NOMO-1 treated with DMSO at 0.1 percent for 48 hours (cell line): ENCODE measurements around the gene UBE2D4.

Experiments used
- DNase-seq: peaks from one replicate; lab custom pipeline; 2025; ENCODE audit not compliant: unreplicated experiment; lab: John Stamatoyannopoulos, UW

The UBE2D4 gene

GRCh38 chr7:43906331-43907010, 19.8 kb upstream of the UBE2D4 start, which contains the start of gene URGCP:
TSS of gene URGCP (minus strand) at chr7:43906596. CDS start at chr7:43906575, 21 bp downstream.
- peak; percentile 28 for DNase-seq

GRCh38 chr7:43914795-43915194, 11.4 kb upstream of the UBE2D4 start:
- DNase-seq: no peak

DNA sequence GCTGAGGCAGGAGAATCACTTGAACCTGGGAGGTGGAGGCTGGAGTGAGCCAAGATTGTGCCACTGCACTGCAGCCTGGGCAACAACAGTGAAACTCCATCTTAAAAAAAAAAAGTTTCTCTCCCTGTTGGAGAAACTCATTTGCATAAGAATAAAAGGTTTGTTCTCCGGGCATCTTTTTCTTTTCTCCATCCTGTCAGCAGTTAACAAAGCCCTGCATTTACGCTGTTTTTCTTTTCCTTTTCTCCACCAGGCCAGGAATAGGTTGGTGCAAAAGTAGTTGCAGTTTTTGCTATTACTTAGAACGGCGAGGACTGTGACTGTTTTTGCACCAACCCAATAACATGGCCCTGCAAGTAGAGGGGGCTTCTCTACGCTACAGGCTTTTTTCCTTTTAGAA, 10.3 kb upstream of the UBE2D4 start:
- no peak for DNase-seq

DNA sequence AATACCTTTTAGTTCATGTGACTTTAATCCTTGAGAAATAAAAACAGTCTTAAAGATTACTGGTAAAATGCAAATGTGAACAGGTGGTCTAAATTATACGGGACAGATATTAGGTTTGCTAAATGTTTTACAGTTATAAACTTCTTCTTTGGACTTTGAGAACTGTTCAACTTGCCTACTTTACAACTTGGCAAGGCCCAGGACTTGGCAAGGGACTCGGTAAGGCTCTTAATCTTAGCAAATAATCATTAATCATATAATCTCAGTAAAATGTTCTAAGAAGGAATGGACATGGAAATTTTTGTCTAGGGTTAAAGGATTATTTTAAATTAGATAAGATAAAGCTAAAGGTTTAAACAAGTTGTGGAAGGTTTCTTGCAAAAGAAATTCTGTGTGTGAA, 4.8 kb upstream of the UBE2D4 start:
- no peak for DNase-seq

DNA sequence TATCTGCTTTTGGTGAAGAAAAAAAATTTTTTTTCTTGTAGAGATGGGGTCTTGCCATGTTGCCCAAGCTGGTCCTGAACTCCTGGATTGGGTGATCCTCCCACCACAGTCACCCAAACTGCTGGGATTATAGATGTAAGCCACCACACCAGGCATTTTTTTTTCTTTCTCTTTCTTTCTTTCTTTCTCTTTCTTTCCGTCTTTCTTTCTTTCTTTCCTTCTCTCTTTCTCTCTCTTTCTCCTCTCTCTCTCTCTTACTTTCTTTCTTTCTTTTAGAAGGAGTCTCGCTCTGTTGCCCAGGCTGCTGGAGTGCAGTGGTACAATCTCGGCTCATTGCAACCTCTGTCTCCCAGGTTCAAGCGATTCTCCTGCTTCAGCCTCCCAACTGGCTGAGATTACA, 3.5 kb upstream of the UBE2D4 start:
- DNase-seq: no peak

DNA sequence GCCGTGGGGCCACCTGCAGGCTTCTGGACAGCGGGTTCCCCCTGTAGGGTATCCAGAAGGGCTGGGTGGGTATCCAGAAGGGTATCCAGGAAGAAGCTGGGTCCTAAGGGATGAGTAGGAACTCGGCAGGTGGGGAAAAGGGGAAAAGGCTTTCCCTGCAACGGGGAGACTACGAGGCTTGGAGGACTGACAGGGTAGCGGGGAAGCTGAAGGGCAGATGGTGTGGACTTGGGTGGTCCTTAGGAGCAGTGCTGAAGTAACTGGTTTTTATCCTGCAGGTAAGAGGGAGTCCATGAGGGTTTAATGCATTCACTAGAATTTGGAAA, 525 bp downstream of the UBE2D4 start:
- DNase-seq: no peak

GRCh38 chr7:43927810-43928209, 1.6 kb downstream of the UBE2D4 start:
- DNase-seq: no peak

GRCh38 chr7:43929529-43930457, 3.6 kb downstream of the UBE2D4 start:
- no peak for DNase-seq

DNA sequence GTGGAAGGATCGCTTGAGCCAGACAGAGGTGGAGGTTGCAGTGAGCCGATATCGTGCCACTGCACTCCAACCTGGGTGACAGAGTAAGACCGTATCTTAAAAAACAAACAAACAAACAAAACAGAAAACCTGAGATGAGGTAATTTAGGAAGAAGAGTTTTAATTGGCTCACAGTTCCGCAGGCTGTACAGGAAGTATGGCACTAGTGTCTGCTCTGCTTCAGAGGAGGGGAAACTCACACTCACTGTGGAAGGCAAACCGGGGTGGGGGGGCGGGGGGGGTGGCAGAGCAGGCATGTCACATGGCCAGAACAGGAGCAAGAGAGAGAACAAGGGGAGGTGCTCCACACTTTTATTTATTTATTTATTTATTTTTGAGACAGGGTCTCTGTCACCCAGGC, 5.1 kb downstream of the UBE2D4 start:
- DNase-seq: no peak

- no peak for DNase-seq
Measured at GRCh38 chr7:43933902-43934560, 7.8 kb downstream of the UBE2D4 start.

- DNase-seq: no peak
Measured at GRCh38 chr7:43937444-43937843, 11.2 kb downstream of the UBE2D4 start.

GRCh38 chr7:43938892-43939482, 12.8 kb downstream of the UBE2D4 start:
- DNase-seq: no peak

DNA sequence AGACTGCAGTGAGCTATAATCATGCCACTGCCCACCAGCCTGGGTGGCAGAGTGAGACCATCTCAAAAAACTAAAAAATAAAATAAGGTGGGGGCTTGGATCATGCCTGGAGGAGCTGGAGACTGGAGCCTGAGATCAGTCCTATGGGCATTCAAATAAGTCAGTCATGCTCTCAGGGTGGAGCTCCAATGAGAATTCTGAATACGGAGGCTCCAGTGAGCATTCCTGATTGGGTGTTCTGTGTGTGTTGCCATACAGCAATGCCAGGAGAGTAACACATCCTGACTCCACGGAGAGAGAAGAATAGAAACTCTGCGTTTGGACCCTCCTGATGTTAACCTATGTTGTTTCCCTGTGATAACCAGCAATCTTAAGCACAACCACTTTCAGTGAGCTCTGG, 16.0 kb downstream of the UBE2D4 start:
- DNase-seq: no peak

DNA sequence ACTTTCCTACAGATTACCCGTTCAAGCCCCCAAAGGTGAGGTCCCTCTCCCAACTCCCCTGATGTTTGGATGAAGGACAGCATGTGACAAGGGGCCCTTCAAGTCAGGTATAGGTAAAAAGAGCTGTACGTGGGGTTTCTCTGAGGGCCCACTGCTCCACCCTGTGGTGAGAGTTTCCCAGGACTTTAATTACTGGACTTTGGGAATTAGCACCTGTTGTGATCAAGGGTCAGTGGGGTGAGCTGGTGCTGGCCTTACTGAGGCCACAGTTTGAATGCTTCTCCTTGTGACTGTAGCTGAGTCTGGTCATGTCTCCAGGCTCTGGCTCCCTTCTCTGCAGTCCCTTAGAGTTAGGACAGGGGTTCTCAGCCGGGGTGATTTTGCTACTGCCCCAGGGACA, 16.8 kb downstream of the UBE2D4 start:
- DNase-seq: no peak

GRCh38 chr7:43943417-43944187, 17.4 kb downstream of the UBE2D4 start:
- DNase-seq: no peak

GRCh38 chr7:43944286-43944685, 18.1 kb downstream of the UBE2D4 start:
- DNase-seq: no peak

DNA sequence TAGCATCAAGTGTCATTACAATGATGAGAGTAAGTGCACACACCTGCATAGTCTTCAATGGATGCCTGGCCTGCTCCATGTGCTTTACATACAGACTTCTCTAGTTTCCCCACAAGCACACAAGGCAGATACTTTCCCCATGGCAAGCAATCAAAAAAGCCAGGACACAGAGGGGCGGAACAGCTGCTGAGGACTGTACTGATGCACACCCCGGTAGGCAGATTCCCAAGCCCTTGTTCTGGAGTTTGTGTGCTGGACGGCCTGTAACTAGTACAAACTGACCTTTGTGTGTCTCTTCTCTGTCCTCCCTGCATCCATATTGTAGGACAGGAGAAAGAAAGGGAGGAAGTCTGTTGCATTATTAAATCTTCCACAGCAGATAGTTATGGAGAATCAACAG, 25.8 kb downstream of the UBE2D4 start:
- DNase-seq: no peak

GRCh38 chr7:43953071-43953470, 26.8 kb downstream of the UBE2D4 start:
- no peak for DNase-seq

DNA sequence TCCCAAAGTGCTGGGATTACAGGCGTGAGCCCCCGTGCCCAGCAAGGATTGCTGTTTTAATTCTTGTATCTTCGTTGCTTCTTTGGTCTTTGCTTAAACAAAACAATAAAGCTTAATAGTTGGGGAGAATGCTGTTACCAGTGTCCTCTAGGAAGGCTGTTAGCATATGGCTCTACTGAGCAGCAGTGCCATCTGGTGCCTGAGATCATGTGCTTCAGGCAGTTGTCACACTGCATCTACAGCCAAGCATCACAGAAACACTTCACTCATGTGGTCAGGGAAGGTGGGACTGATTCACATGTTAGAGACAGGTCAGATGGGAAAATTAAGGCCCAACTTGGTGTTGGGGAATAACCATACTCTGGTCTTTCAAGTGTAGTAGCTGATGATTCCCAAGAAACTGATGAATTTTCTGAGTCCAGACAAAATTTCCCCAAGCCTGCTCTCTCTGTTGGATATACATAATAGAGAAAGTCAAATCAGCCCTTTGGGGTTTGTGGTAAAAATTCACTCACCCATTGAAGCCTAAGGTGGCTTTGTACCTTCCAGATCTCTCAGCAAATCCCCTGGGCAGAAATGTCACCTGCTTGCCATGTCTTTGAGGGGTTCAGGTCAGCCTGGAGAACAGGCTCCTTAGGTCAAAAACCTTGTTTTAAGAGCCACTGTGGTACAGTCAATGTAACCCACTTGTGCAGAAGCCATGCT, 28.4 kb downstream of the UBE2D4 start:
- DNase-seq: no peak

DNA sequence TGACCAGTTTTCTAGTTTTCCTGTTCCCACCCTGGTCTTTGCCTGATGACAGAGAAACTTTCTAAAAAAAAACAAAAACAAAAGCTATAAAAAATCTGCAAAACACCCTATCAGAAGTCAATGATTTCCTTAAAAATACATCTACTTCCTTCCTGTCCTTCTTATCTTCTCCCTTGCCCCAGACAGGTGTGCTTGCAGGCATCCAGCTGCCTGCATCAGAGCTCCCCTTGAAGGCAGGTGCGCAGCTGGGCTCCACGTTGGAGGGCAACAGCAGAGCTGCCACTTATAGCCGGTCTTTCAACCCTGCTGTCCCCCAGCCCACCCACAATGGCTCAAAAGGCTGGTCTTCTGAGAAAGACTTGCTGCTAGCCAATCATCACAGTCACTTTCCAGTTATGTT, 29.8 kb downstream of the UBE2D4 start:
- no peak for DNase-seq
